Progenitor cell of endocrine pancreas (in vitro differentiated cells): ENCODE results near the gene QRFP. TPM values are rescaled to one million over a fixed set of nuclear protein-coding genes. Genes with fewer than 3 reads are reported as not detected.

ENCODE experiments used
- DNase-seq: peaks from one replicate; pipeline ENCODE4 v3.0.0; 2021; ENCODE audit warnings: low spot score; ENCODE audit not compliant: unreplicated experiment
- H3K27ac Mint-ChIP-seq: 2 replicates; pipeline ENCODE4 v1.8.0; 2021; ENCODE audit warnings: mild to moderate bottlenecking, moderate library complexity, mixed read lengths
- H3K27me3 Mint-ChIP-seq: 2 replicates; pipeline ENCODE4 v1.8.0; 2021; ENCODE audit warnings: mixed read lengths
- H3K36me3 Mint-ChIP-seq: 2 replicates; pipeline ENCODE4 v1.8.0; 2022; ENCODE audit warnings: mixed read lengths; ENCODE audit not compliant: insufficient read depth
- H3K4me1 Mint-ChIP-seq: 2 replicates; pipeline ENCODE4 v1.8.0; 2021; ENCODE audit warnings: low read depth, mixed read lengths
- H3K4me3 Mint-ChIP-seq: 2 replicates; pipeline ENCODE4 v1.8.0; 2021; ENCODE audit warnings: low read depth, mild to moderate bottlenecking, moderate library complexity, mixed read lengths
- H3K9me3 Mint-ChIP-seq: 2 replicates; pipeline ENCODE4 v1.8.0; 2021; ENCODE audit warnings: low read depth, mixed read lengths
- total RNA-seq: library from RNA; stranded (reverse); gene quantifications from 2 replicates; pipeline ENCODE4 v1.2.1, GENCODE V29; 2021
- TF ChIP-seq, protein P1 (sequence below): fragments of 200-600 bp; sonication (generic); IDR thresholded peaks from one replicate; pipeline ENCODE4 v1.5.0; 2021; ENCODE audit warnings: antibody characterized with exemption, mild to moderate bottlenecking; ENCODE audit not compliant: unreplicated experiment

Gene QRFP
- total RNA-seq, 1 donor from 2014 or later = not detected

DNA sequence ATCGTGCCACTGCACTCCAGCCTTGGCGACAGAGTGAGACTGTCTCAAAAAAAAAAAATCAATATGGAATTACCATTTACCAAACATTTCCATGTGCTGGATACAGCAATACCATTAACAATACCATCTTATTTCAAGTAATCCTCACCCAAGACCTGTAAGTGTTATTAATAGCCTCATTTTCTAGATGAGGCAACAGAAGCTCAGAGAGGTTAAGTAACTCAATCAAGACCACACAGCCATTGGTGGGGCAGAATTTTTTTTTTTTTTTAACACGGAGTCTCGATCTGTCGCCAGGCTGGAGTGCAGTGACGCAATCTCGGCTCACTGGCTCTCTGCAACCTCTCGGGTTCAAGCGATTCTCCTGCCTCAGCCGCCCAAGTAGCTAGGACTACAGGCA lies 46.1 kb upstream of the QRFP start:
- TF ChIP-seq, protein P1, sequence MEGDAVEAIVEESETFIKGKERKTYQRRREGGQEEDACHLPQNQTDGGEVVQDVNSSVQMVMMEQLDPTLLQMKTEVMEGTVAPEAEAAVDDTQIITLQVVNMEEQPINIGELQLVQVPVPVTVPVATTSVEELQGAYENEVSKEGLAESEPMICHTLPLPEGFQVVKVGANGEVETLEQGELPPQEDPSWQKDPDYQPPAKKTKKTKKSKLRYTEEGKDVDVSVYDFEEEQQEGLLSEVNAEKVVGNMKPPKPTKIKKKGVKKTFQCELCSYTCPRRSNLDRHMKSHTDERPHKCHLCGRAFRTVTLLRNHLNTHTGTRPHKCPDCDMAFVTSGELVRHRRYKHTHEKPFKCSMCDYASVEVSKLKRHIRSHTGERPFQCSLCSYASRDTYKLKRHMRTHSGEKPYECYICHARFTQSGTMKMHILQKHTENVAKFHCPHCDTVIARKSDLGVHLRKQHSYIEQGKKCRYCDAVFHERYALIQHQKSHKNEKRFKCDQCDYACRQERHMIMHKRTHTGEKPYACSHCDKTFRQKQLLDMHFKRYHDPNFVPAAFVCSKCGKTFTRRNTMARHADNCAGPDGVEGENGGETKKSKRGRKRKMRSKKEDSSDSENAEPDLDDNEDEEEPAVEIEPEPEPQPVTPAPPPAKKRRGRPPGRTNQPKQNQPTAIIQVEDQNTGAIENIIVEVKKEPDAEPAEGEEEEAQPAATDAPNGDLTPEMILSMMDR = no peak

DNA sequence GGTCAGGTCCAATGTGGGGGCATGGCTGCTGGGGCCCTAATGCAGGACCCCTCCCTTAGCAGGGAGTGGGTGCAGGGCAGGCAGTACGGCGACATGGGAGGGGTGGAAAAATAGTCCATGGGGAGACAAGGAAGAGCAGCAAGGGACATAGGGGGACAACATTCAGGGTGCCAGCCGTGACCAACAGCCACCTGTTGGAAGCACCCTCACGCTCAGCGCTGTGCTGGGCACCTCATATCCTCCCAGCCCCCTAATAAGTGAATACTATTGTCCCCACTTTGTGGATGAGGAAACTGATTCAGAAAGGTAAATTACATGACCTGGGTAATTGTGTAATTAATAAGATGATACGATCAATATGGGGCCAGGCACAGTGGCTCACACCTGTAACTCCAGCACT lies 45.5 kb upstream of the QRFP start:
- Mint-ChIP-seq H3K4me3 (no peak overlapping the region), H3K36me3 (no peaks in the 10 kb centered on the region), H3K27me3 (peaks cover 72% of the 10 kb centered on the region), H3K27ac (no peak overlapping the region), H3K4me1 (peaks cover 2% of the 10 kb centered on the region), H3K9me3 (no peaks in the 10 kb centered on the region)
- no peak for DNase-seq
- TF ChIP-seq, protein P1 = no peak

More for the DNA sequence above, 46.1 kb upstream of the QRFP start:
- peaks cover 2% of the 10 kb centered on the region for H3K4me1 Mint-ChIP-seq
- H3K4me3 Mint-ChIP-seq = no peak overlapping the region
- H3K36me3 Mint-ChIP-seq = no peaks in the 10 kb centered on the region
- H3K27me3 Mint-ChIP-seq = peaks cover 73% of the 10 kb centered on the region
- no peak for DNase-seq
- H3K9me3 Mint-ChIP-seq = no peaks in the 10 kb centered on the region
- no peak overlapping the region for H3K27ac Mint-ChIP-seq

DNA sequence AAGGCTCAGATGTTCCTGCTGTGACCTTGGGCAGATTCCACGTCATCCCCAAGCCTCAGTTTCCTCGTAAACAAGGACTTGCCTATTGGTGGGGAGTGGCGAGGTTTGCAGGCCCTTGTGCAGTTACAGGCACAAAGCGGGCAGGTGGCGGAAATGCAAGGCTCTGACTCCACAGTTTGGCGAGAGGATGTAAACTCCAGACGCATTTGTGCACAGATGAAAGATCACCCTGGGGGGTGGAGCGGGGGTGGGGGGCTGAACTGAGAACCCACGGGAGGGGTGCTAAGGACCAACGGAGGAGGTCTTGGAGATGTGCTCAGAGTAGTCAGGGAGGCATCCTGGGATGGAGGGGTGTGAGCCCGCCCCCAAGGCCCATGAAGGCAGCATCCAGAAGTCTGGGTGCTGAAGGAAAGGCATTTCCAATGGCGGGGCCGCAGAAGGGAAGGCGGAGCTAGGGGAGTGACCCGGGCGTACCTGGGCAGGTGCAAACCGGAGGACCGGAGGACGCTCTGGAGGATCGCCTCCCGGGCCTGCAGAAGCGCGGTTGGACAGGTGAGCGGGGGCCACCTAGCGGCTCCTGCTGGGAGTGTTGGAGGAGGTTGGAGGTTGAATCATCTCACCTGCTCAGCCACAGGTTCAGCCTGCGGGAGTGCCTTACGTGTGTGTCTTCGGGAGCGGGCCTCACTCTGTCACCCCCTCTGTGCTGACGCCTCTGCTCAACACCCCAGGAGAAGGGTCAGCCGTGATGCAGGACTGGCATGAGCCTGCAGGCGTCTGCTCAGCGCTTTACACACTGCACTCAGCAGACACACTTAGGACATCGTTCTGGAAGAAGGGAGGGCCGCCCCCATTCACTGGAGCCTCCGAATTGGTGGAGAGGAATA lies 44.3 kb upstream of the QRFP start:
- TF ChIP-seq, protein P1 = peak; percentile 87
- no peaks in the 10 kb centered on the region for H3K9me3 Mint-ChIP-seq
- peaks cover 2% of the 10 kb centered on the region for H3K4me1 Mint-ChIP-seq
- H3K36me3 Mint-ChIP-seq = no peaks in the 10 kb centered on the region
- H3K27ac Mint-ChIP-seq = peak overlapping the region; percentile 13
- peaks cover 75% of the 10 kb centered on the region for H3K27me3 Mint-ChIP-seq
- DNase-seq = peak; percentile 89
- peak overlapping the region; percentile 52 for H3K4me3 Mint-ChIP-seq

DNA sequence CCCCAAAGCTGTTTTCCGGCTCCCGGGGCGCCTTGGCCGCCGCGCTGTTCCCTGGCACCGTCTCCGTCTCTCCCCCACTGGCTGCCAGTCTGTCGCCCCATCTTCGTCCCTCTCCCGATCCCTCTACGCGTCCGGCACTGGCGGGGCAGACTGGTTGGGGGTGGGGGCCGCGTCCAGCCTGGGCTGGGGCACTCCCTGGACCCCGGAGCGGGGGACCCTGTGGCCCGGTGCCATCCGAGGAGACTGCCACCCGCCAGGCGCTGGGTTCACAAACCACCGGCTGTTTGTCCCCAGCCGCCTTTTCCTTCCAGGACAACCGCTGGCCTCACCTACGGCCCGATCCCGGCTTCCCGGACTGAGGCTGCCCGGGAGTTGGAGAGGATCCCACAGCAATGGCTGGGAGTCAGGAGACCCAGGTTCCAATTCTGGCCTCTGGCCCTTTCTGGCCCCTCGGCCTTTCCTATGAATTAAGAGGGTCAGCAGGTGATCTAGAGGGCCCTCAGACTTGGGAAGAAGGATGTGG lies 43.5 kb upstream of the QRFP start:
- peaks cover 2% of the 10 kb centered on the region for H3K4me1 Mint-ChIP-seq
- H3K9me3 Mint-ChIP-seq = no peaks in the 10 kb centered on the region
- no peak overlapping the region for H3K27ac Mint-ChIP-seq
- peaks cover 73% of the 10 kb centered on the region for H3K27me3 Mint-ChIP-seq
- H3K36me3 Mint-ChIP-seq = no peaks in the 10 kb centered on the region
- no peak for DNase-seq
- TF ChIP-seq, protein P1 = no peak
- H3K4me3 Mint-ChIP-seq = no peak overlapping the region

DNA sequence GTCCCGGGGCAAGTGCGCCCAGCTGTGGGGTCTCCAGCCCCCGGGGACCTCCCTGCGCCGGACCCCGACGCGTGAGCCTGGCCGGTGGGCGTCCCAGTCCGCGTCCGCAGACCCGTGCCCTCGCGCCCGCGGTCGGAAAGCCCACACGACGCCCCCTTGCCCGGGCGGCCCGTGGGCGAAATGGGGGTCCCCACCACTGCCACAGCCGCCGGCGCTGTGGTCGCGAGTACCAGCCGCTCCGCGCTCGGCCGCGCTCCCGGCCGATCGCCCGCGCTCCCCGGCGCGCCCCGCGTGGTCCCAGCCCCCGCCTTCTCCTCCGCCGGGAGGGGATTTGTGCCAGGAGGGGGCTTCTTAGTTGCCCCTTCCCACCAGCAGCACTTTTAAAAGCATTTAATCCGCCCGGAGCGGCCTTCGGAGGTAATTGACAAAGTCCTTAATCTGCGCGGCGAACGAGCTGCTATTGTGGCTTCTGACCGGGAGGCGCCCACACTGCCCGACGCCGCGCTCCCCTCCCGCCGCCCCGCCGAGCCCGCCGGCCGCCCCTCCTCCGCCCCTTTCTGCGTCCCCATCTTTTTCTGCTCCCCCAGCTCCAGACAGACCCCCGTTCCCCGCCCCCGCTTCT lies 42.9 kb upstream of the QRFP start:
- Mint-ChIP-seq H3K27ac (no peak overlapping the region), H3K36me3 (no peaks in the 10 kb centered on the region), H3K4me3 (no peak overlapping the region), H3K4me1 (peaks cover 2% of the 10 kb centered on the region), H3K27me3 (peaks cover 73% of the 10 kb centered on the region), H3K9me3 (no peaks in the 10 kb centered on the region)
- TF ChIP-seq, protein P1 = no peak
- DNase-seq = no peak
